Neuronal stem cell (in vitro differentiated cells): ENCODE results near the gene PLD1.

ENCODE experiments used
- DNase-seq: peaks from one replicate; pipeline ENCODE4 v3.0.0-alpha.2; 2013; ENCODE audit warnings: low spot score
- H2AFZ ChIP-seq: one replicate; pipeline ENCODE4 v1.6.1; 2013; ENCODE audit warnings: mild to moderate bottlenecking, low read length, inconsistent platforms
- H2AK5ac ChIP-seq: 2 replicates; pipeline ENCODE4 v1.6.1; 2013; ENCODE audit warnings: low read depth, mild to moderate bottlenecking, inconsistent platforms, low read length, moderate library complexity, mixed read lengths
- H2BK120ac ChIP-seq: 2 replicates; pipeline ENCODE4 v1.6.1; 2013; ENCODE audit warnings: low read depth, mild to moderate bottlenecking, inconsistent platforms, low read length, moderate library complexity, mixed read lengths
- H2BK12ac ChIP-seq: one replicate; pipeline ENCODE4 v1.6.1; 2013; ENCODE audit warnings: low read length, inconsistent platforms
- H2BK15ac ChIP-seq: 2 replicates; pipeline ENCODE4 v1.6.1; 2013; ENCODE audit warnings: mild to moderate bottlenecking, low read length, inconsistent platforms, mixed read lengths
- H2BK5ac ChIP-seq: one replicate; pipeline ENCODE4 v1.6.1; 2013; ENCODE audit warnings: inconsistent platforms, mild to moderate bottlenecking, low read length, moderate library complexity
- H3K14ac ChIP-seq: one replicate; pipeline ENCODE4 v1.6.1; 2013; ENCODE audit warnings: low read length, inconsistent platforms
- H3K18ac ChIP-seq: 2 replicates; pipeline ENCODE4 v1.6.1; 2013; ENCODE audit warnings: low read length, inconsistent platforms
- H3K23ac ChIP-seq: 2 replicates; pipeline ENCODE4 v1.6.1; 2013; ENCODE audit warnings: low read depth, mild to moderate bottlenecking, mixed read lengths, low read length, inconsistent platforms; ENCODE audit not compliant: poor library complexity
- H3K27ac ChIP-seq: replicated peaks from 3 replicates; pipeline ENCODE4 v1.5.1; 2013; ENCODE audit warnings: low read length, inconsistent platforms
- H3K27me3 ChIP-seq, 3 experiments: 2 replicates each; pipeline ENCODE4 v1.6.1; 2013; ENCODE audit warnings: low read length in 3 of 3, mild to moderate bottlenecking in 2 of 3, inconsistent platforms in 1 of 3, low read depth in 1 of 3, mixed read lengths in 1 of 3, moderate library complexity in 1 of 3; ENCODE audit not compliant: control insufficient read depth in 3 of 3, insufficient read depth in 3 of 3
- H3K36me3 ChIP-seq, 2 donors: replicated peaks in 1 of 2; 2 replicates each; pipeline ENCODE4 v1.6.1; 2013; ENCODE audit warnings: low read length in 2 of 2; ENCODE audit not compliant: control insufficient read depth in 2 of 2, insufficient read depth in 2 of 2
- H3K4ac ChIP-seq: 2 replicates; pipeline ENCODE4 v1.6.1; 2013; ENCODE audit warnings: inconsistent platforms, mild to moderate bottlenecking, low read length, moderate library complexity
- H3K4me1 ChIP-seq, 2 donors: 1 replicate in 1 of 2; 2 replicates in 1 of 2; pipeline ENCODE4 v1.6.1; 2013; ENCODE audit warnings: low read length in 2 of 2, low read depth in 1 of 2; ENCODE audit not compliant: control insufficient read depth in 2 of 2, insufficient read depth in 1 of 2
- H3K4me2 ChIP-seq: one replicate; pipeline ENCODE4 v1.6.1; 2013; ENCODE audit warnings: mild to moderate bottlenecking, low read length, inconsistent platforms; ENCODE audit not compliant: insufficient read depth, poor library complexity, severe bottlenecking
- H3K4me3 ChIP-seq, 2 donors: 2 replicates each; pipeline ENCODE4 v1.5.1; 2013; ENCODE audit warnings: low read length in 2 of 2, mild to moderate bottlenecking in 2 of 2, inconsistent platforms in 1 of 2, moderate library complexity in 1 of 2
- H3K79me1 ChIP-seq: one replicate; pipeline ENCODE4 v1.6.1; 2013; ENCODE audit warnings: low read depth, mild to moderate bottlenecking, inconsistent platforms, low read length, moderate library complexity
- H3K9ac ChIP-seq: one replicate; pipeline ENCODE4 v1.6.1; 2013; ENCODE audit warnings: mild to moderate bottlenecking, low read depth, low read length, inconsistent platforms; ENCODE audit not compliant: poor library complexity
- H3K9me3 ChIP-seq, 2 donors: replicated peaks in 1 of 2; 2 replicates each; pipeline versions ENCODE3 to v1.6.1; 2013; ENCODE audit warnings: low read length in 2 of 2, mild to moderate bottlenecking in 2 of 2, inconsistent platforms in 1 of 2, low read depth in 1 of 2, mixed read lengths in 1 of 2, moderate library complexity in 1 of 2; ENCODE audit not compliant: control insufficient read depth in 2 of 2, insufficient read depth in 1 of 2
- H4K8ac ChIP-seq: one replicate; pipeline ENCODE4 v1.6.1; 2013; ENCODE audit warnings: low read depth, mild to moderate bottlenecking, inconsistent platforms, low read length, moderate library complexity
- H4K91ac ChIP-seq: one replicate; pipeline ENCODE4 v1.6.1; 2013; ENCODE audit warnings: low read length, low read depth, mild to moderate bottlenecking, inconsistent platforms; ENCODE audit not compliant: poor library complexity
- WGBS, 2 donors: extraction: QIAGEN DNeasy Blood & Tissue Kit; methylation state at CpG; one replicate each; pipeline ENCODE4 v1.1.7; 2013; ENCODE audit warnings: missing lambda C conversion rate in 2 of 2, mixed read lengths in 1 of 2; ENCODE audit not compliant: insufficient read length in 2 of 2, insufficient replicate concordance in 1 of 2; ENCODE audit errors: extremely low coverage in 2 of 2; 5-methylcytosine and 5-hydroxymethylcytosine counted together

PLD1 gene

DNA sequence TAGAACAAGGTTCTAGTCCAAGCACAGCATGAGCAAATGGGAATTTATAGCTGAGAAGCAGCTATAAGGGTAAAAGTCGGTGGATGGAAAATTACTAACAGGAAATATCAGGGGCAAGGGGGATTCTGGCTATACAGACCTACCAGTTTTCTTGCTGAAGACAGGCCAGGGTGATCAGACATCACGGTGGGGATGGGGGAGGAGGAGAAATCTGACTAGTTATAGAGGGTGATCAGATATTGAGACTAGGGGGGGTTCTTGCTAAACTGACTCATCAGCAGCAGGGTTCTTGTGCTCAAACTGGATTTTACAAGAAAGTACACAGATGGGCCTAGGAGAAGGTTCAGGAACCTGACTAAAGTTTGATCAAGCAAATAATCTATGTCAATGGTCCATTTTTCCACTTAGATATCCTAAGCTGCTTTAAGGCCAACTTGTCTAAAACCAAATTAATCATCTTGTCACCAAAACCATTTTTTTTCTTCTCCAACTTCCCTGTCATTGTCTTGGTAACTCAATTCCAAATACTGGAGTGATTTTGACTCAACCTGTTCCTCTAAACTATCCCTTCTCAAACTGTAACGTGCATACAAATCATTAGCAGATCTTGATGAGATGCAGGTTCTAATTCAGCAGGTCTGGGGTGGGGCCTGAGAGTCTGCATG lies 37.4 kb upstream of the PLD1 start:
- no peak overlapping the region for H2BK120ac ChIP-seq
- H3K27ac ChIP-seq: no peak overlapping the region
- no peak overlapping the region for H2BK5ac ChIP-seq
- H2BK12ac ChIP-seq: no peak overlapping the region
- DNase-seq: no peak
- H2BK15ac ChIP-seq: no peak overlapping the region
- no peak overlapping the region for H2AK5ac ChIP-seq
- no peaks in the 10 kb centered on the region for H3K27me3 ChIP-seq
- H3K79me1 ChIP-seq: no peaks in the 10 kb centered on the region
- H4K91ac ChIP-seq: no peak overlapping the region
- no peaks in the 10 kb centered on the region for H3K36me3 ChIP-seq
- peaks cover 3 to 23% of the 10 kb centered on the region in 2 donors for H3K4me1 ChIP-seq
- no peak overlapping the region for H3K23ac ChIP-seq
- no peak overlapping the region for H4K8ac ChIP-seq
- no peak overlapping the region for H3K14ac ChIP-seq
- no peak overlapping the region for H3K4ac ChIP-seq
- H3K9ac ChIP-seq: no peak overlapping the region
- H3K4me2 ChIP-seq: no peak overlapping the region
- H3K18ac ChIP-seq: no peak overlapping the region
- no peak overlapping the region for H3K4me3 ChIP-seq
- no peaks in the 10 kb centered on the region for H3K9me3 ChIP-seq
- H2AFZ ChIP-seq: no peak overlapping the region
- WGBS, 2 donors: no CpG with 5 or more reads among the region's 3 CpGs

DNA sequence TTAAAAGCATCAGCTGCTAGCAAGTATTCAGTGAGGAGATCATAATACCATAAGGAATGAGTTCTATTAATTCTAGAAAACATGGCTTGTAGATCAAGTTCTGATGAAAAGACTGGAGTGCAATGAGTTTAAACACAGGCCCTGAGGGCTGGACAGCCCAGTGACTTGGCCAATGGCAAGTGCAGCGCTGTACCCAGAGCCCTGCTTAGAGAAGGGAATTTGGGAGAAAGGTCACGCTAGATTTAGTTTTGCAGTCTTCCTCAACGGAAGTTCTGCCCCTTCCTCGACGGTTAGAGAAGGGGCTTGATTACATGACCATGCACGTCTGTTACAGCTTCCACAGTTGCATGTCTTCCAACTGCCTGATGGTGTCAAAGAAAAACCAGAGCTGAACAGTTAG lies 36.9 kb upstream of the PLD1 start:
- Histone ChIP-seq H3K23ac (no peak overlapping the region), H3K4me3 (no peak overlapping the region), H3K4me1 (peaks cover 3 to 29% of the 10 kb centered on the region in 2 donors), H2BK5ac (no peak overlapping the region), H2BK12ac (no peak overlapping the region), H3K4ac (no peak overlapping the region), H3K27me3 (no peaks in the 10 kb centered on the region), H3K18ac (no peak overlapping the region), H3K27ac (no peak overlapping the region), H4K8ac (no peak overlapping the region), H2BK15ac (no peak overlapping the region), H4K91ac (no peak overlapping the region), H3K14ac (no peak overlapping the region), H3K79me1 (no peaks in the 10 kb centered on the region), H3K4me2 (no peak overlapping the region), H2AK5ac (no peak overlapping the region), H3K36me3 (no peaks in the 10 kb centered on the region), H3K9ac (no peak overlapping the region), H2AFZ (no peak overlapping the region), H3K9me3 (no peaks in the 10 kb centered on the region), H2BK120ac (no peak overlapping the region)
- no peak for DNase-seq
- no CpG with 5 or more reads among the region's 6 CpGs for WGBS, 2 donors

DNA sequence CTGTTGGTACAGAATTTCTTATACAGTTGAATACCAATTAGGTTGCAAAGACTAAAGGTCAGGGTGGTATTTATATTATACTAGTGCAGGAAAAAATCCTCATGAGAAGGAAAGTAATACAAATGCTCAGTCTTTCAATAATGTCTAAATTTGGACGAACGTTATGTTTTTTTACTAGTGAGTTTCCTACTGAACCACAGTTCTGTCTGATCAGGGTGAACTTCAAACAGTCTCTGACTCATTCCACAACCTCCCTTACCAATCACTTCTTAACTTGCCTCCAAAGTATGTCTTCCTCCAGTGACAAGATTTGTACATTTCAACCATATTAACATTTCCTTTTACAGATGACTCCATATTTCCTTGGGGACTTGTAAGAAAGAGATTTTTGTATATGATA lies 36.3 kb upstream of the PLD1 start:
- no peaks in the 10 kb centered on the region for H3K79me1 ChIP-seq
- no peak overlapping the region for H2BK5ac ChIP-seq
- DNase-seq: no peak
- no peak overlapping the region for H3K18ac ChIP-seq
- H2BK15ac ChIP-seq: no peak overlapping the region
- H3K14ac ChIP-seq: no peak overlapping the region
- no peak overlapping the region for H3K9ac ChIP-seq
- no peak overlapping the region for H2AK5ac ChIP-seq
- H3K4ac ChIP-seq: no peak overlapping the region
- no peak overlapping the region for H2BK120ac ChIP-seq
- H4K8ac ChIP-seq: no peak overlapping the region
- H3K4me3 ChIP-seq: no peak overlapping the region
- no peaks in the 10 kb centered on the region for H3K27me3 ChIP-seq
- no peaks in the 10 kb centered on the region for H3K9me3 ChIP-seq
- no peaks in the 10 kb centered on the region for H3K36me3 ChIP-seq
- H2AFZ ChIP-seq: no peak overlapping the region
- H3K4me1 ChIP-seq: peaks cover 3 to 32% of the 10 kb centered on the region in 2 donors
- H4K91ac ChIP-seq: no peak overlapping the region
- H3K23ac ChIP-seq: no peak overlapping the region
- no peak overlapping the region for H2BK12ac ChIP-seq
- H3K27ac ChIP-seq: no peak overlapping the region
- WGBS, 2 donors: no CpG with 5 or more reads among the region's 2 CpGs
- no peak overlapping the region for H3K4me2 ChIP-seq

DNA sequence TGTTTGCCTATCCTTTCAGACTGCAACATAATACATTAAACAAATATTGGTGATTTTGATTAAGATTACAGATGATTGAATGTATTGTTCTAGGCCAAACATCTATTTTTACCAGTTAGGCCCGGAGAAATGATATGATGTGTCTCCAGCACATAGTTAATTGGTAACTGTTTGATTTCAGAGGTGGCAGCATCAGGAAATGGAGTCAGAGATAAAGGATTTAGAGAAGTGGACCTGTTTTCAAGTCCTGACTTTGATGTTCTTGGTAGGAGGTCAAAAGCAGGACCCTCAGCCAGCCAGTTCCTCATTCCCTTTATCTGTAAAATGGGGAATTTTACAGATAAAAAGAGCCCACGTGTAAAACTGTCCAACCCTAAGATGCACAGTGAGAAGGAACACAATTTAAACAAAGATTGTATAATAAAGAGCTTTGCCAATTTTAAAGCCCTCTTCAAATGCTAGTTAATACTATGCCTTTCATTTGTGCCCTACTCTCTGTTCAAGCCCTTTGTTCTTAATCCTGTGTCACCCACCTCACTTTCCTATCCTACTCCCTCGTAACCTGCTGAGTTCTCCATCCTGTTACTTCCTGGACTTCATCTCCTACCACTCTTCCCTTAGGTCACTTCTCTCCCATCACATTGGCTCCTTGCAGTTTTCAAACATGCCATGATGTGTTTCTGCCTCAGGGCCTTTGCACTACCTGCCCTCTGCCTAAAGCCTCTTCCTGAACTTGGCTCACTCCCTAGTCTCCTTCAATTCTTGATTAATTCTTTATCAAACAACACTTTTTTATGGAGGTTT lies 35.4 kb upstream of the PLD1 start:
- no peak overlapping the region for H3K18ac ChIP-seq
- no peak overlapping the region for H2BK12ac ChIP-seq
- H3K4me1 ChIP-seq: peaks cover 3 to 32% of the 10 kb centered on the region in 2 donors
- no peak overlapping the region for H2AFZ ChIP-seq
- no peak overlapping the region for H3K4me2 ChIP-seq
- DNase-seq: no peak
- no peak overlapping the region for H4K8ac ChIP-seq
- H2BK5ac ChIP-seq: no peak overlapping the region
- H2AK5ac ChIP-seq: no peak overlapping the region
- no peak overlapping the region for H2BK15ac ChIP-seq
- no peak overlapping the region for H2BK120ac ChIP-seq
- H3K4me3 ChIP-seq: no peak overlapping the region
- no peak overlapping the region for H3K14ac ChIP-seq
- H3K23ac ChIP-seq: no peak overlapping the region
- no peak overlapping the region for H3K4ac ChIP-seq
- no peaks in the 10 kb centered on the region for H3K79me1 ChIP-seq
- H3K27ac ChIP-seq: no peak overlapping the region
- H3K27me3 ChIP-seq: no peaks in the 10 kb centered on the region
- no peaks in the 10 kb centered on the region for H3K36me3 ChIP-seq
- no peaks in the 10 kb centered on the region for H3K9me3 ChIP-seq
- WGBS, 2 donors: no CpG with 5 or more reads among the region's 3 CpGs
- no peak overlapping the region for H3K9ac ChIP-seq
- H4K91ac ChIP-seq: no peak overlapping the region
